ENCODE results near the gene PDE11A.

Gene PDE11A

DNA sequence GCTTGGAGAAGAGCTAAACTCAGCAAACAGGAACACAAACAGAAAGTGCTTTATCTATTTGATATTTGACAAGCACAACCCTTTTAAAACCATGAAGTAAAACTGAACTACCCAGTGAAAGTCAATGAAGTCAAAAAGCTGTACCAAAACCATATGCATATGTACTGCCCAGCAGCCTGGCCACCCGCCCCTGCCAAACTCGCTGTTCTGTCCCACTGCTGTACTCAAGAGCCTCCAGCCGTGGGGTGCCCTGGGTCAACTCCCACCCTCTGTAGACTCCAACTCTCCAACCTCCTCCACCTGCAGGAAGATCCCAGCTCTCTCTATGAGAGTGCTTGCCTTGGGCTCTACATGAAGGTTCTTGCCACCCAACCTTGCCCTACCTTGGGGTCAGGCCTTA, 411.8 kb downstream of the PDE11A start:
- no peak for DNase-seq

- no peak for DNase-seq
Observed at GRCh38 chr2:177658309-177658708, 414.3 kb downstream of the PDE11A start.

DNA sequence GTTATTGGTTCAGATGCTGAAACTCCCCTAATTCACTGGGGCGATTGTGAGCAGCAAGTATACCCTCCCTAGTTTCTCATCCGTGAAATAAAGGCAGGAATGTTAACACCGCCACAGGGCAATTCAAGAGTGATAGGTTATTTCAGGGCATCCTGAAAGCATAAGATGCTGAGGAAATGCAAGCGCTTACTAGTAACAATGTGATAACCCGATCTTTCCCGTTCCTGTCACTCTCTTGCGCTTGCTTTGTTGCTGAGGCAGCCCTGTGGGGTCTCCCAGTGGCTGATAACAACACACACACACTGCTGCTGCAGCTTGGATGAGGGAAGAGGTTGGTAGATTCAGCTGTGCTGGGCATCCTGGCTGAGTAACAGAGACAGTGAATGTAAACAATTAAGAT, 420.7 kb downstream of the PDE11A start:
- DNase-seq = no peak

GRCh38 chr2:177649568-177650518, 422.7 kb downstream of the PDE11A start:
- DNase-seq = no peak

DNA sequence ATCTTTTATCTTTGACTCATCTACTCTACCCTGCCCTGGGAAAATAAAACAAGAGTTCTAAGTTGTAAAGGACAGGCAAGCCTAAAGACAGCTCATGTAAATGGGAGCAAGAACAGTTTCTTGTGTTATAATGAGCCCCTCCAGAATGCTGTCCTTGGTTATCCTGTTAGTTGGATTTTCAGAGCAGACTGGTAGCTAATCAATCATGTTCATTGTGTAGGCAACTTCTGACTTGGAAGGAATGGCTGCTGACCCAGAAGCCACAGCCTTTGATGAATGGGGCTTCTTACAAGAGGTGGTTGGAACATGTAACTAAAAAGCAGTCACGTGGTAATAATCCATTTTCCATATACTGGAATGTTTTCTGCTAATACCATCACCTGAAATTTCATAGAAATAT, 425.8 kb downstream of the PDE11A start:
- no peak for DNase-seq

GRCh38 chr2:177646241-177646640, 426.3 kb downstream of the PDE11A start:
- no peak for DNase-seq

- no peak for DNase-seq
Observed at GRCh38 chr2:177641331-177641730, 431.2 kb downstream of the PDE11A start.

DNA sequence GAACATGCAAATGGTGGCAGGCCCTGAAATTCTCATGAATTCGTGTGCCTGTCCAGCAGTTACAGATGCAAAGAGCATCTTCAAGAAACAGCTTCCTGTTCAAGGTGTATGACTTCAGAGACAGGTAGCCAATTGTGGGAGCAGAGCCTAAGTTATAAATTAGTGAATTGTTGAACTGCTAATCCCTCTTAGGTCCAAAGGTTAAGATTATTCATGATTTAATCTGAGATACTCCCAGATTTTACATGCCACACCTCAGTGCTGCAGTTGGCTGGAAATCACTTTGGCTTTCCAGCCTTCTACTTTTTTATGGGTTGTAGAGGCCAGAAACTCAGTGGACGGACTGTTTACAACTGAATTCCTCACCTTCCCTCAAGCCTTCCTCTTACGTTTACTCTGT, 432.2 kb downstream of the PDE11A start:
- no peak for DNase-seq

DNA sequence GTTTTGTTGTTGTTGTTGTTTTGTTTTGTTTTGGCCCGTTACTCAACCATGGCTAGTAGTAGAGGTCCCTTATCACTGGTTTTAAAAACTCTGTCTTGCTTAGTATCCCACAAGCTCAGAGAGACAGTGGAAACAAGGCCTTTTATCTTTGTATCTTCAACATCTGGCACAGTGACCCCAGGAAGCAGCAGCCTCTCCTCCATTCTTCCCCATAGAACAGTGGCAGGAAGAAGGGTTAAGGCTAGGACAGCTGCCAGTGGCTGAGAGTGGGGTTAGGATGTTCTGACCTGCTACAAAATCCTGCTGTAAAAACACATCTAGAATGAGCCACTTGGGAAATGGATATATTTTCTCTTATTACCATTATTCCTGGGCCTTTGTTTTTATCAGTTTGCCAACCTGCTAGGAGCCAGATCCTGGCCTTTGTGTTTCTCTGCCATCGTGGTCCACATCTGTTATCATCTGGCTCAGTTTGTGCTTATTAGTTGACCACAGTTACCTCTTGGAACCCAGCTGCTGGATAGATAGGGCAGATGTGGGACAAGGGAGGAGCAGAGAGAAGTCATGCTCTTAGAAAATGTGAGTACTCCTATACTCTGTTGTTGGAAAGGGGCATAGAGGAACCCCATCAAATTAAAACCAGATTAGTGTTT, 433.2 kb downstream of the PDE11A start:
- no peak for DNase-seq

GRCh38 chr2:177638507-177638906, 434.1 kb downstream of the PDE11A start:
- DNase-seq = no peak

GRCh38 chr2:177636672-177637071, 435.9 kb downstream of the PDE11A start:
- DNase-seq = no peak

DNA sequence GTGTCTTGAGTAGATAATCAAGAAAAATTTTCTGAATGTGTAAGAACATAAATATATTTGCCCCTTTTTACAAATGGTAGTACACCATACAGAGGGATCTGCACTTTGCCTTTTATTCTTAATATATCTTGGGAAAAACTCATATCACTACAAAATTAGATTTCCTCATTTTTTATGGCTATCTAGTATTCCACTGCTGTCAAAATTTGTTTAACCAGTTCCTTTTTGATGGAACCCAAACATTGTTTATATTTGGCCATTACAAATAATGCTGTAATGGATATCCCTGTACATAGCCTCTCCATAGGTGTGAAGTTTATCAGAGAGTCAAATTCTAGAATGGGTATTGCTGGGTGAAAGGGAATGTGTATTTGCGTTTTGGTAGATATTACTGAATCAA, 436.9 kb downstream of the PDE11A start:
- no peak for DNase-seq

- no peak for DNase-seq
Observed at GRCh38 chr2:177633910-177634294, 438.7 kb downstream of the PDE11A start.

DNA sequence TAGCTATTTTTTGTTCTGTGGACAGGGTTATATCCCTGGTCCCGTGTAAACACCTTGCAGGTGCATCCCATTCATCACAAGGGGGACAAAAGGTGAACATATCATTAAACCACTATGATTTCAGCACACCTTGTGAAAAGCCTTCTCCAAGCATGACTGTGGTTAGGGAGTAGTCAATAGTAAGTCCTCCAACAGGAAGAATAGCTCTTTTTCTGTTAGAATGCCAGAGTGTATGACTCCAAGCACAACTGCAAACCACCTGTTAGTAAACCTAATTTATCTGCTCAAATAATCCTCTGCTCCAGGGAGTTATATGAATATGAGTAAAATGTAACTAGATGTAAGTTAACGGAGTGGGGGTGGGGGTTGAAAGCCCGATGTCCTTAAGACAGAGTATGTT, 439.5 kb downstream of the PDE11A start:
- no peak for DNase-seq

DNA sequence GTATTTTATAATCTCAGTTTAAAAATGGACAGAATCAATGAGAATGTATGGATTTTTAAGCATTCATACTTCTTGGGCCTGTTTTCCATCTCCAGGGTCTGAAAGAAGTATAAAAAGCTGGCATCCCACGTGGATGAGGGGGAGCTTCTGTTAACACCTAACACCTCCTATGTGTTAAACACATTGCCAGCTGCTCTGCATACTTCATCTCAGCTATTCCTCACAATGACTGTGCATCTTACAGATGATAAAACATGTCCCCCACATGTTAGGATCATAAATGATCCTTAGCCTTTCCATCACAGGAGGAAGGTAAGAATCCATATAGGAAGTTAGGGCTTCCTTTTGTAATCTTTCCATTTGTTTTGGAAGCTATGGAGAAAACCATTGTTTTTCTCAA, 440.9 kb downstream of the PDE11A start:
- no peak for DNase-seq

GRCh38 chr2:177629357-177630024, 443.1 kb downstream of the PDE11A start:
- DNase-seq = no peak

DNA sequence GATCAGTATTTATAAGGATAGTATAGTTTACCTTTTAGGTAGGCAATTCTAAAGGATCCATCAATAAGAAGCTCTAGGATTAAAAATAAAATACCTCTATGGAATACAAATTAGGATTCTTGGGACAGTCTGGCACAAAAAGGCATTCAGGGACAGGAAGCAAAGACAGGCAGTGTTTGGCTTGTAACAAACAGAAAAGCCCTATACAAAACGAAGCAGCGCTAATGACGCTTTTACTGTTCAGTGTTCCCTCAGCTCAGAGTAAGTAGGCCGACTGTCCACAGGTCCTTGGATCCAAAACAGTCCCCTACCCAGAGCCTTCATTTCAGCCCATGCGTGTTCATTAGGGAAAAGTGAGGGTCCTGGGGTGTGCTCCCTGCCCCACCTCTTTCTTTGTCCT, 443.7 kb downstream of the PDE11A start:
- no peak for DNase-seq

DNA sequence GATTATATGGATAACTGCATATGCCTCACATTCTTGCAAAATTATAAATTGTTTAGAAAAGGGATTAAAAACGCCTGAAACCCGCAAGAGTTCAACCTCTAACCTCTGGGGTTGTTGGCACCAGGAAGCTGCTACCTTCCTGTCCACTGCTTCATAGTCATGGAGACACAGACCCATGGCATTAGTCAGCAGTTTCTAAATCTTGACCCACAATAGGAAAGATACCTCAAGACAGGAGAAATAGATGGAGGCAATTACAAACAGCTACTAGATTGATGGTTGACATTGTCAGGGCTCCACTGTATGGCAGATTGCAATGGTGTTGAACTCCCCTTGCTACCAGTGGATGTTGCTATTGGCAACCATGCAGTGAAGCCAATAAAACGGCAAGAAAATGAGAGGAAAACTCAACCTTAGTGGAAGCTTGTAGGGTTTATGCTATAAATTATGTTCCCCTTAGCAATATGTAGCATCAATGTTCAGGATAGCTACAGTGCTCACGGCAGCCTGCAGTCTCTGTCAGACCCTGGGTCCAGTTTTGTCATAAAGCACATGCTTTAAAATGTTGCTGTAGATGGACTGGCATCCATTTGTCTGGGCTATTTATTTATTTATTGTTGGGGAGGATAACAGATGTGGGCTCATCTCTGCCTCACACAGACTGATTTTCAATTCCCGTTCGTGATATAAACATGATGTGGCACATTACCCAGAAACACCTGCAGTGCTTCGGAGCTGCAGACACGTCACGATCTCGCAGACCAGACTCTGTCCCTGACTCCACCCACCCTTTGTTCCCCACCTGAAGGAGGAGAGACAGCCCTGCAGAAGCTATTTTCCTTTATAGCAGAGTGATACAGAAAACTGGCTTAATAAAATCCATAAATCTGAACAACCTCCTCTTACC, 446.6 kb downstream of the PDE11A start:
- DNase-seq = no peak

- DNase-seq = no peak
Observed at GRCh38 chr2:177622521-177622920, 450.1 kb downstream of the PDE11A start.

- no peak for DNase-seq
Observed at GRCh38 chr2:177619986-177620385, 452.6 kb downstream of the PDE11A start.

- no peak for DNase-seq
Observed at GRCh38 chr2:177619461-177619860, 453.1 kb downstream of the PDE11A start.

Measured in GOT3 (cell line).